Left lung (tissue), 10 donors: ENCODE measurements around the gene FHIT. TPM values are rescaled to one million over a fixed set of nuclear protein-coding genes. Genes with fewer than 3 reads are reported as not detected.

Source experiments
- ATAC-seq: fragments of 200-7000 bp; cut with Tn5 transposase; one replicate; pipeline ENCODE4 v1.9.1; 2020; ENCODE audit warnings: moderate library complexity
- DNase-seq, 4 donors: peaks; one replicate each; pipeline ENCODE4 v3.0.0-alpha.2; 2013 to 2020
- H3K27ac ChIP-seq, 2 donors: fragments of 200-600 bp; sonication (generic) in 1 of 2; one replicate each; pipeline versions ENCODE4 v1.5.0 to v1.8.0; 2020 to 2021
- H3K27me3 ChIP-seq, 2 donors: fragments of 200-600 bp; sonication (generic) in 1 of 2; one replicate each; pipeline versions ENCODE4 v1.5.0 to v1.8.0; 2020 to 2021
- H3K36me3 ChIP-seq, 2 donors: fragments of 200-600 bp; sonication (generic) in 1 of 2; one replicate each; pipeline versions ENCODE4 v1.5.0 to v1.8.0; 2020 to 2021
- H3K4me1 ChIP-seq, 2 donors: fragments of 200-600 bp; one replicate each; pipeline ENCODE4 v1.8.0; 2021
- H3K4me3 ChIP-seq, 2 donors: fragments of 200-600 bp; sonication (generic) in 1 of 2; one replicate each; pipeline versions ENCODE4 v1.5.0 to v1.8.0; 2020 to 2021; ENCODE audit warnings: mild to moderate bottlenecking in 1 of 2
- H3K9me3 ChIP-seq, 2 donors: fragments of 200-600 bp; sonication (generic) in 1 of 2; one replicate each; pipeline versions ENCODE4 v1.5.0 to v1.8.0; 2020 to 2021
- CTCF ChIP-seq, 2 donors: fragments of 200-600 bp; sonication (generic) in 1 of 2; IDR thresholded peaks; one replicate each; pipeline versions ENCODE4 v1.5.0 to v1.8.0; 2021; ENCODE audit warnings: antibody characterized with exemption in 2 of 2
- intact Hi-C, 2 donors: fragments of 100-400 bp; cut with DNase I; formaldehyde crosslinking; loops; one replicate each; pipeline versions ENCODE4 v1.11.2 to v1.14.2; 2022
- polyA plus RNA-seq, 6 donors: library from polyadenylated mRNA; unstranded; fragments of 120-200 nt; gene quantifications; one replicate each; pipeline ENCODE4 v1.2.1, GENCODE V29; 2013; ENCODE audit not compliant: insufficient read length in 6 of 6
- total RNA-seq, 2 donors: library from RNA; stranded (reverse); fragmentation: NEBNext Ultra II Directional; extraction: Animal tissue kit (Norgen Biotek cat#: 25700); gene quantifications; one replicate each; pipeline ENCODE4 v1.2.1, GENCODE V29; 2021
- donor health status: DM: no; HTN: yes; CAD: no.
- donor health status: DM: no; HTN: no; CAD: no.

Gene FHIT
- total and polyA plus RNA-seq, 8 donors, result 8.5 to 16.3 (median 9.7) TPM

- no peak for ATAC-seq
- Histone ChIP-seq H3K27me3 (no peaks in the 10 kb centered on the region), H3K9me3 (no peaks in the 10 kb centered on the region), H3K4me1 (no peaks in the 10 kb centered on the region), H3K27ac (no peak overlapping the region), H3K4me3 (no peak overlapping the region), H3K36me3 (no peaks in the 10 kb centered on the region)
- intact Hi-C loops, result no loop called here
- DNase-seq, result no peak
- TF ChIP-seq CTCF (IDR thresholded peaks at IDR 0.05), result no peak
Measured at GRCh38 chr3:59783468-59783988, 1467.7 kb downstream of the FHIT start.

GRCh38 chr3:59782664-59783063 lies 1468.6 kb downstream of the FHIT start:
- DNase-seq (no peak), ATAC-seq (no peak)
- Histone ChIP-seq H3K36me3 (no peaks in the 10 kb centered on the region), H3K4me3 (no peak overlapping the region), H3K4me1 (no peaks in the 10 kb centered on the region), H3K9me3 (no peaks in the 10 kb centered on the region), H3K27ac (no peak overlapping the region), H3K27me3 (no peaks in the 10 kb centered on the region)
- no peak for TF ChIP-seq CTCF (IDR thresholded peaks at IDR 0.05)
- intact Hi-C loops, result no loop called here

DNA sequence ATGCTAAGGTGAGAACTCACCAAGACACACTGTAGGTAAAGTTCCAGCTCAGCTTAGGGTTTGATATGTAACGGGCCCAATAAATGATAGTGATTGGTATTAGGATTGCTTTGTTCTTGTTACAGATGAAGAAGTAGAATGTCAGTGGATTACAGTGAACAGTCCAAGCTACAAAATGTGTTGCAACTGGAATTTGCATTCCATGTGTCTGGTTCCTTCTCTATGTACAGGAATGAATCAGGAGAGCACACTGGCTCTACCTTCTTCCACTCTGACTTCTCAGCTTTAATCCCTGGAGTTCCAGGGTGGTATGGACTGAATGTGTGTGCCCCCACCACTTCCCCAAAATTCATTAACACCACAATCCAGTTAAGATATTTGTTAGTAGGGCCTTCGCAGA lies 1471.0 kb downstream of the FHIT start:
- Histone ChIP-seq H3K27ac (no peak overlapping the region), H3K4me3 (no peak overlapping the region), H3K36me3 (no peaks in the 10 kb centered on the region), H3K9me3 (no peaks in the 10 kb centered on the region), H3K4me1 (no peaks in the 10 kb centered on the region), H3K27me3 (no peaks in the 10 kb centered on the region)
- ATAC-seq, result no peak
- intact Hi-C loops, result no loop called here
- TF ChIP-seq CTCF (IDR thresholded peaks at IDR 0.05), result no peak
- DNase-seq, result no peak

- intact Hi-C loops, result no loop called here
- no peak for TF ChIP-seq CTCF (IDR thresholded peaks at IDR 0.05)
Measured at GRCh38 chr3:59779260-59779659, 1472.0 kb downstream of the FHIT start.

GRCh38 chr3:59777667-59778077 lies 1473.6 kb downstream of the FHIT start:
- no peak for TF ChIP-seq CTCF (IDR thresholded peaks at IDR 0.05)
- intact Hi-C loops, result no loop called here
- H3K4me3 ChIP-seq, result no peak overlapping the region
- H3K27ac ChIP-seq, result no peak overlapping the region
- DNase-seq (no peak), ATAC-seq (no peak)
- H3K9me3 ChIP-seq, result no peaks in the 10 kb centered on the region
- H3K27me3 ChIP-seq, result no peaks in the 10 kb centered on the region
- H3K4me1 ChIP-seq, result no peaks in the 10 kb centered on the region
- H3K36me3 ChIP-seq, result no peaks in the 10 kb centered on the region

More at GRCh38 chr3:59779260-59779659, 1472.0 kb downstream of the FHIT start:
- ATAC-seq (no peak), DNase-seq (no peak)
- Histone ChIP-seq H3K4me1 (no peaks in the 10 kb centered on the region), H3K27ac (no peak overlapping the region), H3K4me3 (no peak overlapping the region), H3K9me3 (no peaks in the 10 kb centered on the region), H3K36me3 (no peaks in the 10 kb centered on the region), H3K27me3 (no peaks in the 10 kb centered on the region)
